HG03558 (cell line): Measurements from ENCODE around the gene ZNF827.

Source experiments
- ATAC-seq: cut with Tn5 transposase; IDR thresholded peaks from one replicate; pipeline ENCODE4 v1.9.1; 2021; ENCODE audit warnings: moderate number of reproducible peaks; ENCODE audit not compliant: unreplicated experiment; ENCODE audit errors: extremely low read depth

Gene ZNF827

DNA sequence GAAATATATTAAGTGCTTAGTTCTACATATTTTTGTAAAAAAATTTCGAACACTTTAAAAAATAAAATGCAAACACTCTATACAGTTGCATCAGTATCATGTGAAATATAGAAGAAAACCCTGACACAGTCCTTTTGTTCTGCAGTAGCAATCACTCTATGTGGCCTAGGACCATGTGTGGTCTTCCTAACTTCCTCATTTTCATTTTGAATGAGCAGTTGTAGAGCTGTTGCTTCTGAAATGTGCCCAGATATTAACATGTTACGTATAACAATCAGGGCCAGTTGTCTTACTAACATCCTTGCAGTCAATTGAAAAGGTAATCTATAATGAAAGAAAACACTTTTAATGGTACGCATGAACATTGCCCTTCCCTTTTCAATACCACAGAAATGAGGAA is 107.9 kb downstream of the ZNF827 start:
- peak; percentile 42 for ATAC-seq

DNA sequence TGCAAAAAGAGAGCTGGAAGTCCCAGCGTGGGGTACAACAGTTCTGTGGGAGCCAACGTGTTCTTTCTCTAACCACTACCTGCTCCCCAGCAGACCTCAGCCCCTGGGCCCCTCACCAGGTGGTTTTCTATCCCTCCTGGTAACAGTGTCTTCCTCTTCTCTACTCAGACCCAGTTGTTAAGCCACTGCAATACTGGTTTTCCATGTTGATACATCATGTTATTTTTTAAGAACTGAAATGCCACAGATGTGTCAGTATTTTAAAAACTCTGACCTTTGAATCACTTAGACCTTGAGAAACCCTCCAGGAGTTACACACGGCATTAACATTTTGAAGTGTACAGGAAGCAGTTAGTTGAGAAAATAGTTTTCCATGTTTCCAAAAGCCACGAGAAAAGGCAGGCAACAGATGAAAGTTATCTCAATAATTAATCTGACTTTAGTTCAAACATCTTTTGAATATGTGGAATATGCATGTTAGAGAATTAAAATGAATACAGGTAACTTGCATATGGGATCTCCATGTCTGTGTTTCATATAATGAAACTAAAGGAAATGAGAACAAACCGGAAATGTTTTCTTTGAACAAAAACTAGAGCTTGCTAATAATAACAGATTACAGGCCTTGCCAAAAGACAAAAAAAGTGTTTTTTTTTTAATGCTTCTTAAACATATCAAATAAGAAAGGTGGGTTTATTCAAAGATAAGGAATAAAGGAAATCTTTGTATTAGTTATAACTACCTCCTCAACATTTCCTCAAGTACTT is 108.8 kb downstream of the ZNF827 start:
- peak; percentile 29 for ATAC-seq

DNA sequence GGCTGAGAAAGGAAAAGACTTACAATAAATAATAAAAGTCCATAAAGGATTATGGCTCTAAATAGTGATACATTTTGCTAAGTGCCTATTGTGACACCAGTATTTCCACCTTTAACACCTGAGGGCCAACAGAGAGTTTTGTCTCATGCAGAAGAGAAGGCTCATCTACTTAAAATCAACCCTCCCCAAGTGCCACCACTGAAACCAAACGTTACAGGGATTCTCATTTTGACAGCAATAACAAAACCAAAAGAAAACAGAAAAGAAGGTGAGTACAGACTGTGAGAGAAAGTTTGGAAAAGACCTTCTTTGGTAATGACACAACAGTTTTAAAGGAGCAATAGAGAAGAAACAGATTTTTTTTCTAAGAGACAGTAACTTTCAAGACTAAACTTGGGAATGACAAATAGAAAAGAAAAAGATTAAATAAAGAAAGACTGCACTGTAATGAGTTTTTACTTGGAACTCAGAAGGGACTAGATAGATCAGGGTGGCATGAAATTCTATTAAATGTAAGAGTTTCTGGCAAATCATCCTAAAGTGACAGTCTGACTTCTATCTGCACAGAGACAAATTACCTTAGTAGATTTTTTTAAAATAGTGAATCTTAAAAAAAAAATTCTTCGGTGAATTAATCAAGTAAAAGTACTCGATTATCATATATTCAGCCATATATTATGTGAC is 109.7 kb downstream of the ZNF827 start:
- peak; percentile 86 for ATAC-seq

DNA sequence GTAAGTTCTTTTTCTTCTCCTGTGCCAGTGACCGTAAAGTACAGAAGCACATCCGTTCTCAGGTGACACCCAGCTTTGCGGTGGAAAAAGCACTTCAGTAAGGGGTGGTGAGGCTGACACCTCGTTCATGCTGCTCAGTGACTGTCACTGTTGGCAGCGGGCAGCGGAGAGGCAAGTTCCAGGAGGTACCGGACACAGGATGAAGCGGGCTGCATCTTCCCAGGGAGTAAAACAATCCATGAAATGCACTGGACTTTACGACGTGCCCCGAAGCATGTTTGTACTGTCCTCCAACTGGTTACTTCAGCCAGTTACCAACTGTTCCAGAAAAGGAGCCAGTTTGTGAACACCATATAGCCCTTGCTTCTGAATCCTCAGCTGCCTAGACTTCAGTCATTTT is 110.7 kb downstream of the ZNF827 start:
- no peak for ATAC-seq

DNA sequence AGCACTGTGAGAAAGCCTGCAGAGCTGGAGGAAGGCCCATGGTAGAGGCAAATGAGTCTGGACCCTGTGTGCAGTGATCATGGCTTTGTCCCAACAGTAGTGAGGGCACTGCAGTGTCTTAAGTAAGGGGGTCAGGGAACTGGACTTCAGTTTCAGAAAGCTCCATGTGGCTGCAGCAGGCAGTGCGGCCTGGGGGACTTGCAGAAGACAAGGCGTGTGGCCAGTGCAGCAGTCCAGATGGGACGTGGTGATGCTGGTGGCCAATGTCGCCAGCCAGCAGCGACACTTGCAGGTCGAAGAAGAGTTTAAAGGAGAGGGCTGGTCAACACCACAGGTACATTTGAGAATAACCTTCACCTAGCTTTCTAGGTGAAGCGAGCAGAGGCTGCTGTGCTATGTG is 113.4 kb downstream of the ZNF827 start:
- ATAC-seq = no peak

DNA sequence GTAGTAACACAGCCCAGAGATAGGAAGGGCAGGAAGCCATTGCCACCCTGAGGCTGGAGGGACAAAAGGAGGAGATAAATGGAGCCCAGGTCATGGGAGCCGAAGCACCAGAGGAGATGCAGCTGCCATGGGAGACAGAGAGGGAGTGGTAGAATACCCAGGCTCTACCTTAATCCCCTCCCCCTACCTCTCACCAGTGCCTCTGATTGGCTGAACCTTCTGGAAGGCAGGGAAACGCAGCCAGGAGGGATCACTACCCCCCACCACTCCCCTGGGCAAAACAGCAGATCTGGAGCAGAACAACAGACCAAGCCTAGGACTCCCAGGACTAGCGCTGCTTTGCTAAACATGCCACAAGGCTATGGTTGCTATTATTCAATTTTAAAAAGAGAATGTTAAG is 114.2 kb downstream of the ZNF827 start:
- ATAC-seq = no peak

DNA sequence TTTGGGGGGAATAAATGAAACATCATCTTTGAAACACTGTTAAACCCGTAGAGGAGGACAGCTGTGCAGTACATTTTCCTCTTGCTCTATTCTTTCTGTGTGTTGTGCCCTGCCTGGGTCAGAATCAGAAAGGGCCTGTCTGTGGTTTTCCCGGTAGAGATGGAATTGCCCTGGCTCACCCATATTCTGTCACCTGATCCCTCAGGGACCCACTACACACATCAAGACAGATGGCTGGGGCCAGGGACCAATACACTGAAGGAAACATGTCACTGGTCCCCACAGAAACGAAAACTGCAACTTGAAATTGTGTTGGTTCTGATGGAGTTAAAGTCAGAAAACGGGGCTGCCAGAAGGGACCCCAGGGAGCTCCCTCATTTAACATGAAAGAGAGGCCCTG is 114.9 kb downstream of the ZNF827 start:
- no peak for ATAC-seq

DNA sequence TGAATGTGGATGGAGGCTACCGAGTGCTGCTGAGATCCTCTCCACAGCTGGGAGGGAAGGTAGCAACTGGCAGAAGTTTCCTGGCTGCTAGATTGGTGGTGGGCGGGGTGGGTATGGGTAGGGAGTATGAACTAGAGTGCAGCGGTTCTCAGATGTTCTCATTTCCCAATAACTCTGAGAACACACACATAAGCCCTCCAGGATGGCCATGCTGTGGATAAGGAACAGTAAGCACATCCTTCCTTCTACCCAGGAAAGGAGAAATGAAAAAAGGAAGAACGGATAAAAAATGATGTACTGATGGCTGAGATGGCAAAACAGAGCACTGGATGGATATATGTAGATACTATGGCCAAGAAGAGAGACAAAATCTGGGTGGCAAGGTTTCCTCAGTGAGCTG is 116.0 kb downstream of the ZNF827 start:
- no peak for ATAC-seq

DNA sequence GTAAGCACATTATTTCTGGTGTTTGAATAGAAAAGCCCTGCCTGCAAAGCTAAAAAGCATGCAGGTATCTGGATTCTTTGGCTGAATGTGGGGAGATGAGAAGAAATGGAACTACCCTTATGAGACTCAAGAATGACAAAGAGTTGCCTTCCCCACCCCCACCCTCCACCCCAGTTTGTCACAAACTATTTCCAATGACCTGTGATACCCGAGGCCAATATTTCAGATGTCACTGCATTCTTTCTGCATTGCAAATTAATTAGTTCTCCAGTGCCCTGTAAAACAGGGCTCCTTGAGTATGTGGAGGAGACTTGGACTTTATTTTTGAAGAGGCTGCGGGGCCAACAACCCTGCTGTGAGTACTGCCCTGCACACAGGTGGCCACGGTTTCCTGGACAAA is 116.4 kb downstream of the ZNF827 start:
- ATAC-seq = no peak

DNA sequence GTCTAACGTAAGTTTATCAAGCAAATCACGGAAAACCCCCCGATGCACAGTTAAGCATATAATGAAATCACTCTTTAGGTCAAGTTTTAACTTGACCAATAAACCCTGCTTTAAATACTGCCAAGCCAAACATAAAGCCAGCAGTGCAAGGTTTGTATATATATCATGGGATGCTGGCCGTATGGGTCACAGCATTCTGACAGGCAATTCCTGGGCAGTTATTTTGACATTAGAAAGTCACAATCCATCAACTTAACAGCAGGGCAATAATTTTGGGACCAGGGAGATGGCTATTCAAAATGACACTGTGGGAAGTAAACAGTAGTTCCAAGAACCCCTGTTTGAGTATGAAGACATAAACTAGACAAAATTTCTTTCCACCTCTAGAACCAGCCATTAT is 116.9 kb downstream of the ZNF827 start:
- ATAC-seq = no peak

DNA sequence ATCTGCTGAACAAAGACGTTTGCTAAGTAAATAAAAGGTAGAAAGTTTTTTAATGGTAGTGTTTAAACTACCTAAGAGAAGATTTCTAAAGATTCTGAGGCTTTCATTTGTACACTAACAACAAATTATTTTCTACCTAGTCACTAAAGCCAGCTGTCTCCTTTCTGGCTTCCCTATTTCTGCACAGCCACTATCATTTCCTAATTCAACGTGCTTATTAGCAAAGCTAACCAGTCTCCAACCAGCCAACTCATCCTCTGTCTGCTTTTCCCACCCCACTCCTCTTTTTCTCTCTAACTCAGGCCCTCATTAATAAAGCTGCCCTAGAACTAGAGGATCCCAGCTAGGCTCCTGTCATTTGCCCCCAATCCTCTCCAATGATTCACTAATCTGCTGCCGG is 118.2 kb downstream of the ZNF827 start:
- no peak for ATAC-seq

DNA sequence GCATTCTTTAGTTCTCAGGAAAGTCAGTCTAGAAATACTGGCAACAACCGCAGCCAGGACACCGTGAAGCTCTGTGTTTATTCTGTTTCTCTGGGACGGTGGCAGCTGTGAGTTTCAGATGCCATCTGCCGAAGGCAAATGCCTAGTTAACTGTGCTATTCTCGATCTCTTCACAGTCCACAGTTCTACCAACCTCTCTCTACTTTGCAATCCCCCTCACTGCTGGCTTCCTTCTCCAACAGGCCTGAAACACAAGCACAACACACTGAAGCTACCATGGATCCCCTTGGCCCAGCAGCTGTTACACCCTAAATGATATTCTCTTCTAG is 118.8 kb downstream of the ZNF827 start:
- no peak for ATAC-seq

DNA sequence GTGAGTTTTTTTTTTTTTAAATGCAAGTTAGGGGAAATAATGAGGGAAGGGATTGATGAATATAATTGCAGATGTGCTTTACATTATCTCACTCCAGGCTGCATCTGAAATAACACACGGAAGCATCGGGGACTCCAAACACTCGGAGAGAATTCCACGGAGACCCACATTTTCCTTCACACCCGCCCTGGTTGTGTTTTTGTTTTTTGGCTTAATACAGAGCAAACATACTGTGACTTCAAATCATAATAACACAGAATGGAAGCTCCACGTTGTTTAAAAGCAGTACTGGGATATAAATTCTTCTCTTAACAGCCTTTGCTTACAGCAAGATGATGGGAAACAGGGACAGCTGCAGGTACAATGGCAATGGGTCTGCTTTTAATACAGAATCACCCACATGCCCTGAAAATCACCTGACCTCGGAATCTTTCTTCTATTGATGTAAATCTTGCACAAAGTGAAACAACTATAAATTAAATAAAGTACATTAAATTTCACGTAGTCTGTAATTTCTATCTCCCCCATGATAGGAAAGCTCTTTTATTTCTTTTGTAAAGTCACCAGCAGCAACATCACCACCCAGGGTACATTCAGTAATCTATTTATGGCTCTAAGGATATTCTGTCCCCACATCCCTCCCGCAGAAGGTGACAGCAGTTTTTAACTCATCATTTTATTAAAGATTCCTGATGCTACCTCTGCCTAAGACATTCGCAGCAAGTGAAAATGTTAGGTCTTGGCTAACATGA is 119.3 kb downstream of the ZNF827 start:
- no peak for ATAC-seq

DNA sequence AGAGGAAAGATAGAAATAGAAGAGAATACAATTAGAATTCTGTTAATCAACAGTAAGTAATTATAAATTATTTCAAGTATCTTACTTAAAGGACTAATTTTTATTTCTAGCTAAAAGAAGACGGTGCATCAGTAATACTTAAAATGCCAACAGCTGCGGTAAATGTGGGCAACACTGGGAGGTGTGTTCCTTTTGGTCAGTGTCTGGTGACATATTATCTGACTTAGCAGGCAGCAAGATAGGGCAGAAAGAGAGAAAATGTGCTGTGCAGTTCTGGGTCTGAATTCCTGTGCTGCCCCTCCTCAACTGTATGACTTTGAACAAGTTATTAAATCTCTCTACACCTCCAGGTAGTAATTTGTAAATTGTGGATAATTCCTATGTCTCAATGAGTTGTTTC is 120.6 kb downstream of the ZNF827 start:
- no peak for ATAC-seq

DNA sequence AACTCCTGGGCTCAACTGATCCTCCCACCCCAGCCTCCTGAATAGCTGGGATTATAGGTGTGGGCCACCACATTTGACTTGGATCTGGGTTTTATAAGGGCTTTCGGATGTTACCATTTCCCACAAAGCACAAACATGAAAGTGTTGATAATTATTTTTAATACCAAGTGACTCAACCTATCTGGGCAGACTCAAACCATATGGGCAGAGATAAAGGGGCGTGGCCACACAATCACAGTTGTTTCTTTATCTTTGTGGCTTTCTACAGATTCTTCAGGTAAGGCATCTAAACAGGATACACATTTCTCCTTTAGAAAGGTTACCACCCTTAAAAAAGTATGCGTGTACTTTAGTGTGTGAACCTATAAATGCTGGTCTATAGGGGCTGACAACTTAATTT is 122.5 kb downstream of the ZNF827 start:
- ATAC-seq = no peak

DNA sequence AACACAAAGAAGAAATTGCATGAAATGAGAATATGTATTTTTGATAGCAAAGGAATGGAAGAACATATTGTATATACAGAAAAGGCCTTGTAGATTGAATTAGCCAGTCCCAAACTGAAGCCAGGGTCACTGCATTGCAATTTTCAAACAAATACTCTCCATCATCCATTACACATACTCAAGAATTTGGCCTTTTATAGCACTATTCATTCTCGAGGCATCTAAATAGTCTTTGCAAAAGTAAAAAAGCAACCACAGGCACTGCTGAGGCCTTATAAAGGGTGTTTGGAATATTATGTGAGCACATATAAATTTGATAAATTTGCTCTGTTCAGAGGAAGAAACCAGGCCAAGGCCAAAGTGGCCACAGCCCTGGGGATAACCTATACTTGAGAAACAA is 123.0 kb downstream of the ZNF827 start:
- ATAC-seq = no peak

DNA sequence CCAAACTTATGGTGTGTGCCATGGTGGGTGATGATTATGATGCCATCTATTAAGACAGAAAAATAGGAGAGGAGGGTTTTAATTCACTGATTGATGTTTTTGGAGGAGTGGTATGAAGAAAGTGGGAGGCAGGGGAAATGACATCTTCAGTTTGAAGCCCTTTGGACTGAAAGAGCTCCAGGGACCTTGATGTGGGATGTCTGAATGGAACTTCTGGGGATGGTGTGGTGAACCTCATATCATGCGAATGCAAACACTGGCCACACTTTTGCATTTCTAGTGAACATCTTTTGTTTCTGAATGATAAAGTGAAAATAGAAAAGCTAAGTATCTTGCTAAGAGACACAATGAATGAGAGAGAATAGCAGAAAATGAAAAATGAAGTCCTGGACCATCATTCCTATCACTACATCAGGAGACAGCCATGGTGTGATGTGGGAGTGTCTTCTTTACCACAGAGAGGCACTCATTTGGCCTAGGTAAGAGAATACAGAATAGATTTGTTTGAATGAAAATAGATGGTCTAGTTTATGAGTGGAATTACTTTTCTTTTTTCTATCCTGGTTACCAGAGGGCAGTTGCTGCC is 123.5 kb downstream of the ZNF827 start:
- no peak for ATAC-seq

DNA sequence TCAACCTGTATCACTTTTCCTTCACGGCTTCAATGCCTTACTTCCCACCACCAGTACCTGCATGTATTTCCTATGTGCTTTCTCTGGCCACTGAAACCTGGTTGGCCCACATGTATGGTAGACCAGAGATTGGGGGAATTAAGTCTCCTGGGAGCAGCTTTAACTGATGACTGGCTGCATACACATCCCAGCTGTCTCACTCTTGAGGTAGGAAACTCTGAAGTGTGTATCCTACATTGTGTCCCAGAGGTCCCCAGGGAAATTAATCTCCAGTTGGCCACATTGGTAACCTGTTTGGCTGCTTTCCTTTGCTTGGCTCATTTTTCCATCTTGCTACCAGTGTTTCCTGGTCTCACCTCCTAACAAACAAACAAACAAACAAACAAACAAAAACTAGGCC is 124.4 kb downstream of the ZNF827 start:
- no peak for ATAC-seq

DNA sequence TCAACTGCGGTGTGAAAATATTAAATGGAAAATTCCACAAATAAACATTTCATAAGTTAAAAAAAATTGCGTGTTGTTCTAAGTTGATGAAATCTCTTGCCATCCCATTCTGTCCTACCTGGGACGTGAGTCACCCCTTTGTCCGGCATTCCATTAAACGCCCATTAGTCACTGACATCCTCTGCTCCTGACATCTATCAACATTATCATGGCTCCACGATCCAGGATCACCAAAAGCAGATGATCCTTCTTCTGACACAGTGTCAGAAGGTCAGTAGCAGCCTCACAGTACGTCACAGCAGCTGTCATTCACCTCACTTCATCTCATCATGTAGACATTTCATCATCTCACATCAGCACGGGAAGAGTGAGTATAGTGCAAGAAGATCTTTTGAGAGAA is 125.7 kb downstream of the ZNF827 start:
- no peak for ATAC-seq

DNA sequence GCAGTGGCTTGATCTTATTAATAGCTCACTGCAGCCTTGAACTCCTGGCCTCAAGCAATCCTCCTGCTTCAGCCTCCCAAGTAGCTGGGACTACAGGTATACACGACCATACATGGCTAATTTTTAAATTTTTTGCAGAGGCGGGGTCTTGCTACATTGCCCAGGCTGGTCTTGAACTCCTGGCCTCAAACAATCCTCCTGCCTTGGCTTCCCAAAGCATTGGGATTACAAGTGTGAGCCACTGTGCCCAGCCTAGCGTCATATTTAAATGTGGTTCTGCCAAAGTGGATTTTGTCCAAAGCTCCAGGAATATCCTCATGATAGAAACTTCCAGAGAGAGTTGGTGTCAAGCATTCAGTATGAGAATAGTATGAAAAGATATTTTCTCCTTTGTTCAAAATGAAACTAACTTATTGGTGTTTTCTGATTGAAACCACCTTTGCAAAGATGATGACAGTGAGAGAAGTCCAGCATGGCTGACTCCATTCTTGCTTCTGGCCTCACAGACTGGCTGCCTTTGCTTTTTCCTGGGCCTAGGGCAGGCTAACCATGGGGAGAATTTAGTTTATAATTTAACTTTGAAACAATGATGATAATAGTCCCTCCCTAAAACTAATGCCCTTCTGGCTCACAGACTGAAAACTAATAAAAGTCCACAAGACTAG is 129.6 kb downstream of the ZNF827 start:
- ATAC-seq = peak; percentile 26
